GM12878 (cell line): ENCODE results near the gene PPP1R13B. TPM values are rescaled to one million over a fixed set of nuclear protein-coding genes. Genes with fewer than 3 reads are reported as not detected.

Experiments used
- ATAC-seq: fragments of 200-7000 bp; cut with Tn5 transposase; 3 replicates; pipeline ENCODE4 v1.9.1; 2020; ENCODE audit warnings: mild to moderate bottlenecking, moderate library complexity
- BruUV-seq: library from RNA; stranded (reverse); fragments of 400-500 nt; replicated peaks from 2 replicates; lab custom pipeline; 2021; lab: Mats Ljungman, UMichigan
- CTCF ChIA-PET: fragments of 300-600 bp; sonication (Branson Sonifier 250); formaldehyde crosslinking; extraction: SDS; loops from one replicate; lab custom pipeline; 2021; ENCODE audit warnings: inconsistent platforms; lab: Yijun Ruan, JAX
- POLR2A ChIA-PET: fragments of 350-600 bp; formaldehyde crosslinking; extraction: SDS; loops from one replicate; lab custom pipeline; 2021; ENCODE audit warnings: inconsistent platforms; lab: Charles Lee
- RAD21 ChIA-PET: fragments of 300-600 bp; sonication (Branson Sonifier 250); formaldehyde crosslinking; loops from one replicate; lab custom pipeline; 2023; ENCODE audit warnings: antibody characterized with exemption; ENCODE audit not compliant: unreplicated experiment; lab: Charles Lee
- SMC1A ChIA-PET: fragments of 300-600 bp; sonication (Branson Sonifier 250); formaldehyde crosslinking; loops from one replicate; lab custom pipeline; 2023; ENCODE audit not compliant: unreplicated experiment, uncharacterized antibody; lab: Charles Lee
- DNase-seq: peaks from one replicate; pipeline ENCODE4 v3.0.0-alpha.2; 2011; ENCODE audit warnings: low read depth, low spot score
- FAIRE-seq: peaks from 3 replicates; lab custom pipeline; 2011; peaks lifted over from hg19 to GRCh38; lab: Jason Lieb, UNC
- H2AFZ ChIP-seq: 2 replicates; pipeline ENCODE4 v1.6.0; 2011; ENCODE audit warnings: low read depth, low read length, control low read depth; ENCODE audit not compliant: control insufficient read depth
- H3K27ac ChIP-seq: 2 replicates; pipeline ENCODE4 v1.5.1; 2011; ENCODE audit warnings: control low read depth; ENCODE audit not compliant: control insufficient read depth, insufficient read depth
- H3K27me3 ChIP-seq, 2 experiments: replicated peaks in 1 of 2; 2 replicates each; pipeline versions ENCODE4 v1.6.0 to v1.6.1; 2011; ENCODE audit warnings: low read length in 1 of 2; ENCODE audit not compliant: control insufficient read depth in 2 of 2, insufficient read depth in 2 of 2
- H3K36me3 ChIP-seq, 2 experiments: 2 replicates each; pipeline ENCODE4 v1.5.1; 2011; ENCODE audit warnings: low read length in 1 of 2; ENCODE audit not compliant: control insufficient read depth in 2 of 2, insufficient read depth in 2 of 2
- H3K4me1 ChIP-seq: 2 replicates; pipeline ENCODE4 v1.6.1; 2011; ENCODE audit warnings: mild to moderate bottlenecking, low read length, moderate library complexity, mixed read lengths; ENCODE audit not compliant: control insufficient read depth, insufficient read depth
- H3K4me2 ChIP-seq: 2 replicates; pipeline ENCODE4 v1.6.0; 2011; ENCODE audit warnings: control low read depth; ENCODE audit not compliant: control insufficient read depth, insufficient read depth
- H3K4me3 ChIP-seq: fragments of 200-600 bp; sonication (generic); 2 replicates; pipeline ENCODE4 v1.5.1; 2016
- H3K79me2 ChIP-seq: 2 replicates; pipeline ENCODE4 v1.6.0; 2011; ENCODE audit warnings: low read length; ENCODE audit not compliant: control insufficient read depth, insufficient read depth
- H3K9ac ChIP-seq: 2 replicates; pipeline ENCODE4 v1.8.0; 2011; ENCODE audit warnings: low read length, control low read depth, mixed read lengths; ENCODE audit not compliant: control insufficient read depth, insufficient read depth
- H3K9me3 ChIP-seq: replicated peaks from 3 replicates; pipeline ENCODE4 v1.5.1; 2011; ENCODE audit warnings: mild to moderate bottlenecking, low read length; ENCODE audit not compliant: control insufficient read depth, insufficient read depth
- H4K20me1 ChIP-seq: 2 replicates; pipeline ENCODE4 v1.6.0; 2011; ENCODE audit not compliant: control insufficient read depth, insufficient read depth
- ATF2 ChIP-seq: IDR thresholded peaks from 2 replicates; pipeline ENCODE4 v1.6.1; 2012; ENCODE audit warnings: low read length, inconsistent platforms
- ATF3 ChIP-seq: IDR thresholded peaks from 2 replicates; pipeline ENCODE4 v1.6.1; 2011; ENCODE audit warnings: low read depth, mild to moderate bottlenecking, low read length, moderate library complexity, borderline replicate concordance; ENCODE audit errors: extremely low read depth
- BRCA1 ChIP-seq: IDR thresholded peaks from 2 replicates; pipeline ENCODE4 v1.6.1; 2011; ENCODE audit warnings: low read depth, low read length, improper control_type of control experiment
- CBFB ChIP-seq: IDR thresholded peaks from 2 replicates; pipeline ENCODE4 v1.6.1; 2016; ENCODE audit warnings: antibody characterized with exemption, low read depth
- CEBPB ChIP-seq, 2 experiments: fragments of 150-350 bp in 1 of 2; IDR thresholded peaks; 2 replicates each; pipeline ENCODE4 v1.6.1; 2012 to 2014; ENCODE audit warnings: low read depth in 2 of 2, low read length in 2 of 2, borderline replicate concordance in 1 of 2, inconsistent platforms in 1 of 2
- E2F4 ChIP-seq: IDR thresholded peaks from 2 replicates; pipeline ENCODE4 v1.6.1; 2012; ENCODE audit warnings: low read depth, low read length, improper control_type of control experiment
- EED ChIP-seq: sonication (generic); IDR thresholded peaks from 2 replicates; pipeline ENCODE4 v1.6.1; 2016; ENCODE audit warnings: antibody characterized with exemption, low read depth
- EP300 ChIP-seq, 2 experiments: fragments of 150-350 bp in 1 of 2; IDR thresholded peaks; 2 replicates each; pipeline ENCODE4 v1.6.1; 2011 to 2012; ENCODE audit warnings: low read depth in 2 of 2, low read length in 2 of 2, borderline replicate concordance in 1 of 2, improper control_type of control experiment in 1 of 2, inconsistent platforms in 1 of 2; ENCODE audit not compliant: control insufficient read depth in 1 of 2
- MTA3 ChIP-seq: IDR thresholded peaks from 2 replicates; pipeline ENCODE4 v1.6.1; 2012; ENCODE audit warnings: low read length, inconsistent platforms, borderline replicate concordance
- PAX8 ChIP-seq: fragments of 450-650 bp; IDR thresholded peaks from 2 replicates; pipeline ENCODE4 v1.6.1; 2017; ENCODE audit warnings: mild to moderate bottlenecking, moderate library complexity
- POU2F2 ChIP-seq: IDR thresholded peaks from 3 replicates; pipeline ENCODE4 v1.6.1; 2011; ENCODE audit warnings: low read depth, mild to moderate bottlenecking, low read length, borderline replicate concordance
- RB1 ChIP-seq: fragments of 450-650 bp; formaldehyde crosslinking; IDR thresholded peaks from 2 replicates; pipeline ENCODE4 v1.6.1; 2017; ENCODE audit warnings: mild to moderate bottlenecking, borderline replicate concordance
- RCOR1 ChIP-seq: conservative IDR thresholded peaks from 2 replicates; pipeline ENCODE4 v1.6.1; 2012; ENCODE audit warnings: low read depth, low read length, improper control_type of control experiment
- SIX5 ChIP-seq: IDR thresholded peaks from 2 replicates; pipeline ENCODE4 v1.6.1; 2011; ENCODE audit warnings: mild to moderate bottlenecking, low read depth, low read length, moderate library complexity; ENCODE audit not compliant: severe bottlenecking
- TAF1 ChIP-seq: IDR thresholded peaks from 2 replicates; pipeline ENCODE4 v1.6.1; 2011; ENCODE audit warnings: mild to moderate bottlenecking, low read depth, low read length, borderline replicate concordance
- USF1 ChIP-seq: IDR thresholded peaks from 2 replicates; pipeline ENCODE4 v1.6.1; 2011; ENCODE audit warnings: borderline replicate concordance, low read depth, mild to moderate bottlenecking, moderate library complexity, mixed read lengths, low read length; ENCODE audit not compliant: insufficient read depth; ENCODE audit errors: extremely low read length
- ZNF24 ChIP-seq: fragments of 450-650 bp; IDR thresholded peaks from 2 replicates; pipeline ENCODE4 v1.6.1; 2017; ENCODE audit warnings: antibody characterized with exemption, mild to moderate bottlenecking
- WGBS: methylation state at CpG from one replicate; pipeline ENCODE4 v1.1.6; 2016; ENCODE audit warnings: low lambda C conversion rate; ENCODE audit not compliant: insufficient replicate concordance, insufficient coverage; ENCODE audit errors: missing lambda C conversion rate; 5-methylcytosine and 5-hydroxymethylcytosine counted together
- in situ Hi-C: fragments of 300-500 bp; cut with MboI; formaldehyde crosslinking; loops from 9 replicates; pipeline ENCODE4 v1.14.3; 2018; ENCODE audit warnings: mixed read lengths
- intact Hi-C: fragments of 100-400 bp; cut with micrococcal nuclease; formaldehyde crosslinking; loops from one replicate; pipeline ENCODE4 v1.14.2; 2022; ENCODE audit not compliant: unreplicated experiment
- polyA plus RNA-seq, 11 experiments: library from polyadenylated mRNA; depleted of rRNA in 4 of 11; unstranded in 6 of 11; stranded (reverse) in 5 of 11; fragments of >200 nt; fragmentation: Nextera tagmentation in 4 of 11; fragmentation: Illumina TruSeq in 1 of 11; extraction: Ambion mirVana in 4 of 11; extraction: Trizol in 1 of 11; gene quantifications; 1 replicate in 1 of 11; 2 replicates in 10 of 11; pipeline versions ENCODE4 v1.2.1 to v1.2.3, GENCODE V29; 2011 to 2016; ENCODE audit warnings: inconsistent platforms in 2 of 11, missing spikeins in 2 of 11, low read depth in 1 of 11
- total RNA-seq, 4 experiments: library from RNA; depleted of rRNA in 3 of 4; stranded (reverse); fragments of >200 nt in 3 of 4; fragmentation: Illumina TruSeq in 1 of 4; extraction: Trizol in 1 of 4; gene quantifications; 2 replicates each; pipeline versions ENCODE4 v1.2.1 to v1.2.3, GENCODE V29; 2013 to 2021

Gene PPP1R13B
- total and polyA plus RNA-seq, 10 of the 15 experiments (the other 5 are each of a cell fraction or from before 2014, with no cell fraction given), result 0.16 to 8.1 (median 3.2) TPM

GRCh38 chr14:103816991-103817390, 30.4 kb downstream of the PPP1R13B start (continued):
- TF ChIP-seq TAF1, result no peak
- no peak for TF ChIP-seq BRCA1
- no peak for TF ChIP-seq ATF3
- no peak for TF ChIP-seq SIX5

- H3K9me3 ChIP-seq, result no peaks in the 10 kb centered on the region
- intact Hi-C loops, result no loop called here
- in situ Hi-C loops, result no loop called here
- TF ChIP-seq ZNF24, result no peak
- TF ChIP-seq USF1, result no peak
- TF ChIP-seq EED, result no peak
- TF ChIP-seq POU2F2, result no peak
- TF ChIP-seq CEBPB (IDR thresholded peaks at IDR 0.05; ENCODE audit: borderline replicate concordance in 1 of 2, low read depth in 2 of 2, low read length in 2 of 2), result no peak
- no peak for TF ChIP-seq CBFB
- no peak for TF ChIP-seq PAX8
- no peak for TF ChIP-seq E2F4
- no peak for TF ChIP-seq RCOR1
- TF ChIP-seq ATF2, result no peak
- TF ChIP-seq EP300 (IDR thresholded peaks at IDR 0.05; ENCODE audit: borderline replicate concordance in 1 of 2, control insufficient read depth in 1 of 2, low read depth in 2 of 2, low read length in 2 of 2), result no peak
- no peak for TF ChIP-seq RB1
- TF ChIP-seq MTA3, result no peak
- no peaks in the 10 kb centered on the region; the same call in none of the 2 replicates for H3K4me1 ChIP-seq
- ATAC-seq (no peak), FAIRE-seq (no peak), DNase-seq (no peak)
- 81% methylated on average over 7 of the region's 7 CpGs for WGBS
- H3K36me3 ChIP-seq, result no peaks in the 10 kb centered on the region
- BruUV-seq, result no TSS peak
- no peak overlapping the region for H3K27ac ChIP-seq
- RAD21 ChIA-PET, result no interaction called here
- POLR2A ChIA-PET, result no interaction called here
- SMC1A ChIA-PET, result interaction anchor here (2.2 kb wide), 1 partner anchor 9 kb away, joined by 12 read pairs; no protein-coding TSS in a partner anchor
- H3K9ac ChIP-seq, result no peak overlapping the region
- H3K27me3 ChIP-seq, result no peaks in the 10 kb centered on the region
- H4K20me1 ChIP-seq, result no peaks in the 10 kb centered on the region
- CTCF ChIA-PET, result interaction anchor here (1.5 to 2.9 kb wide), 2 partner anchors 9 to 201 kb away, joined by 4 to 11 read pairs; no protein-coding TSS in a partner anchor
- no peaks in the 10 kb centered on the region for H3K79me2 ChIP-seq
- no peak overlapping the region for H3K4me2 ChIP-seq
- H3K4me3 ChIP-seq, result no peak overlapping the region
- H2AFZ ChIP-seq, result no peak overlapping the region
These were observed 32.1 kb downstream of the PPP1R13B start for GRCh38 chr14:103815253-103815652.
